ENCODE data around the gene MAMLD1.

MAMLD1 gene, protein sequence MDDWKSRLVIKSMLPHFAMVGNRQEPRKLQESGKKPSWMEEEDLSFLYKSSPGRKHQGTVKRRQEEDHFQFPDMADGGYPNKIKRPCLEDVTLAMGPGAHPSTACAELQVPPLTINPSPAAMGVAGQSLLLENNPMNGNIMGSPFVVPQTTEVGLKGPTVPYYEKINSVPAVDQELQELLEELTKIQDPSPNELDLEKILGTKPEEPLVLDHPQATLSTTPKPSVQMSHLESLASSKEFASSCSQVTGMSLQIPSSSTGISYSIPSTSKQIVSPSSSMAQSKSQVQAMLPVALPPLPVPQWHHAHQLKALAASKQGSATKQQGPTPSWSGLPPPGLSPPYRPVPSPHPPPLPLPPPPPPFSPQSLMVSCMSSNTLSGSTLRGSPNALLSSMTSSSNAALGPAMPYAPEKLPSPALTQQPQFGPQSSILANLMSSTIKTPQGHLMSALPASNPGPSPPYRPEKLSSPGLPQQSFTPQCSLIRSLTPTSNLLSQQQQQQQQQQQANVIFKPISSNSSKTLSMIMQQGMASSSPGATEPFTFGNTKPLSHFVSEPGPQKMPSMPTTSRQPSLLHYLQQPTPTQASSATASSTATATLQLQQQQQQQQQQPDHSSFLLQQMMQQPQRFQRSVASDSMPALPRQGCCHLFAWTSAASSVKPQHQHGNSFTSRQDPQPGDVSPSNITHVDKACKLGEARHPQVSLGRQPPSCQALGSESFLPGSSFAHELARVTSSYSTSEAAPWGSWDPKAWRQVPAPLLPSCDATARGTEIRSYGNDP

GRCh38 chrX:150362599-150363481 is at the start of gene MAMLD1:
Gene MAMLD1, plus strand, starts transcription at chrX:150363317. Its CDS starts 82,200 bp downstream, at chrX:150445517.
- Histone ChIP-seq H3K9me3 (no peaks in the 10 kb centered on the region), H3K4me3 (peak within 1 kb of the TSS; percentile 52), H3K27me3 (ENCODE audit: low read depth) (no peaks in the 10 kb centered on the region), H3K4me1 (peaks cover 5% of the 10 kb centered on the region), H3K36me3 (replicated peaks) (no peaks in the 10 kb centered on the region)
- in situ Hi-C loops (cut with MboI; ENCODE audit: low sequenced_read_pairs): loop anchor here (25.0 kb wide), 1 partner anchor 401 kb away; no protein-coding TSS in a partner anchor
- DNase-seq (ENCODE audit: low spot score in 2 of 2): peak; percentile 63 to 82

- no peaks in the 10 kb centered on the region for H3K9me3 ChIP-seq
- H3K36me3 ChIP-seq (replicated peaks): no peaks in the 10 kb centered on the region
- no peaks in the 10 kb centered on the region for H3K4me1 ChIP-seq
- no peak overlapping the region for H3K4me3 ChIP-seq
- no peak for DNase-seq (ENCODE audit: low spot score in 2 of 2)
- H3K27me3 ChIP-seq (ENCODE audit: low read depth): no peaks in the 10 kb centered on the region
- in situ Hi-C loops (cut with MboI; ENCODE audit: low sequenced_read_pairs): no loop called here
These were observed 49.6 kb upstream of the MAMLD1 start for GRCh38 chrX:150313514-150313913.

GRCh38 chrX:150314186-150314585 is 48.9 kb upstream of the MAMLD1 start:
- H3K4me3 ChIP-seq: no peak overlapping the region
- no peaks in the 10 kb centered on the region for H3K9me3 ChIP-seq
- in situ Hi-C loops (cut with MboI; ENCODE audit: low sequenced_read_pairs): no loop called here
- no peak for DNase-seq (ENCODE audit: low spot score in 2 of 2)
- no peaks in the 10 kb centered on the region for H3K4me1 ChIP-seq
- no peaks in the 10 kb centered on the region for H3K27me3 ChIP-seq (ENCODE audit: low read depth)
- H3K36me3 ChIP-seq (replicated peaks): no peaks in the 10 kb centered on the region

DNA sequence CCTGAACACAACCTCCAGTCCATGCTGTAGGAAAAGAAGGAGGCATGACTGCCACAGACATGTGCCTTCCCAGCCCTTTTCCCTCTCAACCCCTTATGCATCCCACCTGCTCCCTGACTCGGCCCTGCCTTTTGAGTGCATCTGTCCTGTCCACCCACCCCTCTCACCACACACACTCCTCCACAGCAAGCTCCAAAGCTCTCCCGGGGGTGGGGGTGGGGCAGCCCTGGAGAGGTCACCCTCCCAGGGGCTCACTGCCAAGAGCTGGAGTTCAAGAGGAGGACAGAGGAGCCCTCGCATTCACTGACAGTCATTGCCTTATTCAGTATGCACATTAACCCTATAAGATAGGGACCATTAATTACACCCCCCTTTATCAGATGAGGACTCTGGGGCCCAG is 46.6 kb upstream of the MAMLD1 start:
- Histone ChIP-seq H3K9me3 (no peaks in the 10 kb centered on the region), H3K36me3 (replicated peaks) (no peaks in the 10 kb centered on the region), H3K4me3 (no peak overlapping the region), H3K27me3 (ENCODE audit: low read depth) (no peaks in the 10 kb centered on the region), H3K4me1 (no peaks in the 10 kb centered on the region)
- DNase-seq (ENCODE audit: low spot score in 2 of 2): no peak
- in situ Hi-C loops (cut with MboI; ENCODE audit: low sequenced_read_pairs): no loop called here

GRCh38 chrX:150323020-150323419 is 40.1 kb upstream of the MAMLD1 start:
- no peak for DNase-seq (ENCODE audit: low spot score in 2 of 2)
- Histone ChIP-seq H3K36me3 (replicated peaks) (no peaks in the 10 kb centered on the region), H3K9me3 (no peaks in the 10 kb centered on the region), H3K4me1 (no peaks in the 10 kb centered on the region), H3K27me3 (ENCODE audit: low read depth) (no peaks in the 10 kb centered on the region), H3K4me3 (no peak overlapping the region)
- in situ Hi-C loops (cut with MboI; ENCODE audit: low sequenced_read_pairs): no loop called here

DNA sequence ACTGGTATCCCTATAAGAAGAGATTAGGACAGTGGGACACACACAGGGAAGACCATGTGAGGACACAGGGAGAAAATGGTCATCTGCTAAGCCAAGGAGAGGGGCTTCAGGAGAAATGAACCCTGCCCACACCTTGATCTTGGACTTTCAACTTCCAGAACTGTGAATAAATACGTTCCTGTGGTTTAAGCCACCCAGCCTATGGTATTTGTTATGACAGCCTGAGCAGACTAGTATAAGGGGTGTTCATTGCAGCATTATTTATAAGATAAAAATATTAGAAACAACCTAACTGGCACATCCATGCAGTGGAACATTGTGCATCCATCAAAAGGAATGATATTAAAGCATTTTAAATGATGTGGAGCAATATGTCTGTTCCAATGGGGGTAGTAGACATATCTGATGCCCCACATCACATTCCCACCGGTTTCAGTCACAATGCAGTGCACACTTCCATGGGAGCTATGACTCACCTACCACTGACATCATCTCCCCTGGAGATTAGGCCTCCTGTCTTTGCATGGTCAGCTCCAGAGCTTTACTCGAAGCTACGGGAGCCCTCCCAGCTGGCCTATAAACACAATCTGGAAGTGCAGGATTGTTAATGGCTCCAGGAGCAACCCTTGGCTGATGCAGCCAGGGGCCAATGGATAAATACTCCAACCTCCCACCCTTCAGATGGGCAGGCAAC is 38.9 kb upstream of the MAMLD1 start:
- Histone ChIP-seq H3K4me1 (no peaks in the 10 kb centered on the region), H3K9me3 (no peaks in the 10 kb centered on the region), H3K27me3 (ENCODE audit: low read depth) (no peaks in the 10 kb centered on the region), H3K36me3 (replicated peaks) (no peaks in the 10 kb centered on the region), H3K4me3 (no peak overlapping the region)
- in situ Hi-C loops (cut with MboI; ENCODE audit: low sequenced_read_pairs): no loop called here
- no peak for DNase-seq (ENCODE audit: low spot score in 2 of 2)

DNA sequence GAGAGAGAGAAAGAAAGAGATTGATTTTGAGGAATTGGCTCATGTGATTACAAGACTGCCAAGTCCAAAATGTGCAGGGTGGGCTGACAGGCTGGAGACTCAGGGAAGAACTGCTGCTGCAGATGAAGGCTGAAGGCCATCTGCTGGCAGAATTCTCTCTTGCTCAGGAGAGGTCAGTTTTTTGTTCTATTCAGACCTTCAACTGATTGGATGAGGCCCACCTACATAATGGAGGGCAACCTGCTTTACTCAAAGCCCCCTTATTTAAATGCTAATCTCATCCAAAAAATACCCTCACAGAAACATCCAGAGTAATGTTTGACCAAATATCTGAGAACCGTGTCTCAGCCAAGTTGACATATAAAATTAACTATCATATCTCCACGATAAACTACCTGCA is 38.2 kb upstream of the MAMLD1 start:
- no peaks in the 10 kb centered on the region for H3K4me1 ChIP-seq
- H3K9me3 ChIP-seq: no peaks in the 10 kb centered on the region
- H3K36me3 ChIP-seq (replicated peaks): no peaks in the 10 kb centered on the region
- no peaks in the 10 kb centered on the region for H3K27me3 ChIP-seq (ENCODE audit: low read depth)
- DNase-seq (ENCODE audit: low spot score in 2 of 2): no peak
- H3K4me3 ChIP-seq: no peak overlapping the region
- in situ Hi-C loops (cut with MboI; ENCODE audit: low sequenced_read_pairs): no loop called here

- Histone ChIP-seq H3K4me3 (no peak overlapping the region), H3K27me3 (ENCODE audit: low read depth) (no peaks in the 10 kb centered on the region), H3K4me1 (no peaks in the 10 kb centered on the region), H3K36me3 (replicated peaks) (no peaks in the 10 kb centered on the region), H3K9me3 (no peaks in the 10 kb centered on the region)
- DNase-seq (ENCODE audit: low spot score in 2 of 2): no peak
- in situ Hi-C loops (cut with MboI; ENCODE audit: low sequenced_read_pairs): no loop called here
These were observed 36.4 kb upstream of the MAMLD1 start for GRCh38 chrX:150326541-150327247.

DNA sequence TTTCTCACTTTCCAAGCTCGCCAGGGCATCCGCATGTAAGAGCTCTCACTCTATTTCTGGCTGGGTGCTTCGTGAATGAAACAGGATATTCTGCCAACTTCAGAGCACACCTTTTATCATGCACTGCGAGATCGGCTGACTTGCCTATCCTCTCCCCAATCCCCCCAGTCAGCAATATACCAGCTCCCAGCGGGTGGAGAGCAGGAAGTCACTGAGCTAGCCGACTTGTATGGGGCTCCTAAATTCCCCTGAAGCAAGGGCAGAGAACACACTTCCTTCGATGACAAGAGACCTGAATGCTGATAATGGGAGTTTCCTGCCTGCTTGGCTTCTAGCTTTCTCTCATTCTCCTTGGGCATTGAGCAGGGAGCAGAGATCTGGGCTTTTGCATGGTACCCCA is 33.8 kb upstream of the MAMLD1 start:
- no peaks in the 10 kb centered on the region for H3K4me1 ChIP-seq
- in situ Hi-C loops (cut with MboI; ENCODE audit: low sequenced_read_pairs): no loop called here
- DNase-seq (ENCODE audit: low spot score in 2 of 2): no peak
- no peak overlapping the region for H3K4me3 ChIP-seq
- H3K9me3 ChIP-seq: no peaks in the 10 kb centered on the region
- H3K36me3 ChIP-seq (replicated peaks): no peaks in the 10 kb centered on the region
- no peaks in the 10 kb centered on the region for H3K27me3 ChIP-seq (ENCODE audit: low read depth)

DNA sequence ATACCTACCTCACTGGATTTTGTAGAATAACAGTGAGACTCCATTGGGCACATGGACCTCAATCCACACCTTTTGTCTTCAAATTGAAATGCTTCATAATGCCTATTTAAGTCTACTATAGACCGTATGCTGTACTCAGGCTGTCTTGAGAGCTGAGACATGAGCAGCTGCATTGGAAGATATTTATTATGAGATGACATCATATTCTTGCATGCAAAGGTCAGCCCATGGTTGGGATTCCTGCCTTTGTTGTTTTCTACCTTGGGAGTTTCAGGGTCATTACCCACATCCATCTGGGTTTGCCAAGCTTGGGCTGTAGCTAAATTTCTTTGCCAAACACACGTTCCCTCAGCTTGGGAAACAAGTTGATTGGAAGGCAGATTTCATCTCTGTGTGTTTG is 33.2 kb upstream of the MAMLD1 start:
- Histone ChIP-seq H3K27me3 (ENCODE audit: low read depth) (no peaks in the 10 kb centered on the region), H3K4me1 (no peaks in the 10 kb centered on the region), H3K4me3 (no peak overlapping the region), H3K36me3 (replicated peaks) (no peaks in the 10 kb centered on the region), H3K9me3 (no peaks in the 10 kb centered on the region)
- in situ Hi-C loops (cut with MboI; ENCODE audit: low sequenced_read_pairs): no loop called here
- no peak for DNase-seq (ENCODE audit: low spot score in 2 of 2)

GRCh38 chrX:150332023-150332422 is 31.1 kb upstream of the MAMLD1 start:
- no peaks in the 10 kb centered on the region for H3K9me3 ChIP-seq
- in situ Hi-C loops (cut with MboI; ENCODE audit: low sequenced_read_pairs): no loop called here
- H3K36me3 ChIP-seq (replicated peaks): no peaks in the 10 kb centered on the region
- DNase-seq (ENCODE audit: low spot score in 2 of 2): no peak
- no peaks in the 10 kb centered on the region for H3K27me3 ChIP-seq (ENCODE audit: low read depth)
- no peak overlapping the region for H3K4me3 ChIP-seq
- no peaks in the 10 kb centered on the region for H3K4me1 ChIP-seq

DNA sequence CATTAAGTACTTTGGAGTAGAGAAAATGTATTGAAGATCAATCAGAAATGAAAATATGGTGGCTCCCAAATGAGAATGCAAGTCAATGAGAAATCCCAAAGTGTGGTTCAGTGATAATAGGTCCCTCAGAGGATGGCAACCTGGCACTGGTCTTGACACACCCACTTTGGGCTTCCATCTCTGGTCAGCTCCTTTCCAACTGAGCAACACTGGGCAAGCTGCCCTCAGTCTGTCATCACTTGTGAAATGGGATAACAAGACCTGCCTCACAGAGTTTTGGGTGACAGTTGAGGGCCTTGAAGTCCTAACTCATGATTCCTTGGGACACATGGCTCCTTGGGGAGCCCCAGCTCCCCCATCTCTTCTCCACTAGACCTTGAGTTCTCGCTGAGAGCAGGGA is 29.0 kb upstream of the MAMLD1 start:
- in situ Hi-C loops (cut with MboI; ENCODE audit: low sequenced_read_pairs): no loop called here
- Histone ChIP-seq H3K4me3 (no peak overlapping the region), H3K4me1 (no peaks in the 10 kb centered on the region), H3K9me3 (no peaks in the 10 kb centered on the region), H3K27me3 (ENCODE audit: low read depth) (no peaks in the 10 kb centered on the region), H3K36me3 (replicated peaks) (no peaks in the 10 kb centered on the region)
- no peak for DNase-seq (ENCODE audit: low spot score in 2 of 2)

DNA sequence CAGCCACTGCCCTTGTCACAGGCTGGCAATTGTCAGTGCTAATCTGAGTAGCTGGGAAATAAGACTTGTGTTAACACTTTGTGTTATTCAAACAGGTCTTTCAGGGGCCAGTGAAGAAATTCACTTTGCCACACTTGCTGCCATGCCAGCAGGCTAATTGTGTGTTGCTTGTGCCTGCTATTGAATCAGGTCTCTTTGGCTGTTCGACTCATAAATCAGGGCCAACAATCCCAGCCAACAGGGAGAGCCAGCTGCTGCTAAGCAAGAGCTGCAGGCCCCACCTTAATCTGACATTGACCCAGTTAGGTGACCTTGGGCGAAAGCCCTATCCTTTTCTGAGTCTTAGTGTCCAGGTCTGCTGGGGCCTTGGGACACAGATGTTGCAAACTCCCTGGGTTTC is 28.1 kb upstream of the MAMLD1 start:
- no peaks in the 10 kb centered on the region for H3K27me3 ChIP-seq (ENCODE audit: low read depth)
- peaks cover 2% of the 10 kb centered on the region; the same call in 1 of the 2 replicates for H3K4me1 ChIP-seq
- H3K36me3 ChIP-seq (replicated peaks): no peaks in the 10 kb centered on the region
- H3K9me3 ChIP-seq: no peaks in the 10 kb centered on the region
- in situ Hi-C loops (cut with MboI; ENCODE audit: low sequenced_read_pairs): no loop called here
- no peak for DNase-seq (ENCODE audit: low spot score in 2 of 2)
- no peak overlapping the region for H3K4me3 ChIP-seq
